Measurements from ENCODE around the gene MYO9A.

MYO9A gene

DNA sequence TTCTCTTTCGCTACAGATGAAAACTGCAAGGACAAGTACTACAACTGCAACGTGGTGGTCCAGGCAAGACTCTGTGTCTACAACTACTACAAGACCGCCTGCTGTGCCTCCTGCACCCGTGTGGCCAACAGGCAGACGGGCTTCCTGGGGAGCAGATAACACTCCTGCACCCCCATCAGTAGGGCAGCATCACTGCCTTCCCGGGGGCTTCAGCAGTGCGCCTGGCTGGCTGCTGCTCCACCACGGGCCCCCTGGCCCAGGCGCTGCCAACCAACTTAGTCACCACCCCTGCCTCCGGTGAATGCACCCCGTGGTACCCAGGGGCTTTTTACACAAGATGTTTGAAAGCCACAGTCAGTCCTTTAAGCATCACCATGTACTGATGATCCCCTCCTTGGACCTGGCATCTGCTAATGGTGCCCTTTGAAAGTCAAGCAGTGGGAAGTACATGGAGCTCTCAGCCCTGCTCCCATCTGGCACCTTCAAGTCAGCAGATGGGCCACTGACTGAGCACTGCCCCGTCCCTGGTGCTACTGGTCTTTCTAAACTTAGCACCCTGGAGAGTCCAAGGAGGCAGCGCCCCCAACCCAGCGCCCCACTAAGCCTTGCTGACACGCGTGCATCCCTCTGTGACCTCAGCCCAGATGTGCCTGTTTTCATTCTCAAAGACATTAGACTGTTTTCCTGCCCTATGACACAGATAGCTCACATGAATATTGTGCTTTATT lies 340.6 kb downstream of the MYO9A start:
- DNase-seq, result no peak

DNA sequence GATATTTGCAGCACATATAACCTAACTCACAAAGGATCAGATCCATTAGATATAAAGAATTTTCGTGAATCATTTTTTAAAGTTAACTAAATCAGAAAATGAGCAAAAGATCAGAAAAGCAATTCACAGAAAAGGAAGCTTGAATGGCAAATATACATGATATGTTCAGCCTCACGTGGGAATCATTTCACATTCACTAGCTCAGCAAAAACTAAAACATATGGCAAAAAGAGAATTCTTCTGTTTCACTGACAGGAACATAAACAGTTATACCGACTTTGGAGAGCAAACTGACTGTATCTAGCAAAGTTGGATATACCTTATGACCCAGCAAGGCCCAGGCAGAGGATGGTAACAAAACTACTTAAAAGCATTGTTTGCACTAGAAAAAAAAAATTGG lies 341.6 kb downstream of the MYO9A start:
- DNase-seq, result no peak

DNA sequence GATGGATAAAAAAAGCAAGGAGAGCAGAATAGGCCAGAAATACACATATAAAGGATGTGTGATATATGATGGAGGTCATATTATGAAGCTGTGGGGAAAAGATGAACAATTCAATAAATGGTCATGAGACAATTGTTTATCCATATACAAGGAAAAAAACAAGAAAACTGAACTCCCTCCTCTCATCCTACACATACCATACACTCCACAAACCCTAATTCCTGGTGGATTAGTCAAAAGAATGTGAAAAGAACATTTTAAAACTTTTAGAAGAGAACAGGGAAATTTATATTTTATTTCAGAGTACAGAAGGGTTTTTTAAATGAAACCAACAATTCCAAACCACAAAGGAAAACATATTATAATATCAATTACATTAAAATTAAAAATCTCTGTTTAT lies 342.1 kb downstream of the MYO9A start:
- no peak for DNase-seq

- no peak for DNase-seq
Observed at GRCh38 chr15:71773206-71773859, 344.6 kb downstream of the MYO9A start.
